GM10266 (cell line): Measurements from ENCODE around the gene ANOS1.

Experiments used
- DNase-seq: peaks from one replicate; pipeline ENCODE4 v3.0.0; 2012; ENCODE audit errors: extremely low spot score
- CTCF ChIP-seq: IDR thresholded peaks from 2 replicates; pipeline ENCODE4 v1.5.1; 2012; ENCODE audit warnings: mild to moderate bottlenecking, low read depth; ENCODE audit not compliant: control insufficient read depth, insufficient read depth; ENCODE audit errors: missing control alignments

Gene ANOS1

GRCh38 chrX:8679550-8679949 is 52.4 kb downstream of the ANOS1 start:
- DNase-seq, result no peak
- no peak for TF ChIP-seq CTCF

DNA sequence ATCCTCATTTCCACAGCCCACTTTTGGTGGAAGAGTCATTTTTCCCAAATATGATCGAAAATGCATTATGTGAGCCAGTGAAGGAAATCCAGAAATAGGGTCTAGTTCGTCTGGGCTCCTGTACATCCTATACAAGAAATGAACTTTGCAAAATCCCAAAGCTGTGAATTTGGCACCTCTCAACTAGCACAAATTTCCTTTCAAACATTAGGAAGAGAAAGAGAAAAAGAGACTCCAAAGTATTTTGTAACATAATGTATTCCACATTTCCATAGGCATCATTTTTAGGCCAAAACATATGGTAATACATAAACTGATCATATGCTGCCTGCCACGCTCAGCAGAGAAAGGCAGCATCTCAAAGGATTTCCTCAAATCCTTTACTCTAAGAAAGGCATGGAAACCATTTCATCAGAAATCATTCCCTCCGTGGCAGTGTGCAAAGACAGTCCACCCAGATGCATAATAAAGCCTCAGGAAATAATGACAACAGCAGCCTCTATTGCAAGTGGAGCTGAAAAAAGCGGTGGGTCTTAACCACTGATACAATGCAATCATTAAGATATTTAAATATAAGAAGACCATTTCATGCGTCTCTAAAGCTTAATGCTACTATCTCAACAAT is 56.8 kb downstream of the ANOS1 start:
- DNase-seq, result no peak
- no peak for TF ChIP-seq CTCF

- DNase-seq, result no peak
- TF ChIP-seq CTCF, result no peak
Measured at GRCh38 chrX:8673201-8673600, 58.7 kb downstream of the ANOS1 start.

- DNase-seq, result no peak
- no peak for TF ChIP-seq CTCF
Measured at GRCh38 chrX:8672176-8672575, 59.8 kb downstream of the ANOS1 start.

DNA sequence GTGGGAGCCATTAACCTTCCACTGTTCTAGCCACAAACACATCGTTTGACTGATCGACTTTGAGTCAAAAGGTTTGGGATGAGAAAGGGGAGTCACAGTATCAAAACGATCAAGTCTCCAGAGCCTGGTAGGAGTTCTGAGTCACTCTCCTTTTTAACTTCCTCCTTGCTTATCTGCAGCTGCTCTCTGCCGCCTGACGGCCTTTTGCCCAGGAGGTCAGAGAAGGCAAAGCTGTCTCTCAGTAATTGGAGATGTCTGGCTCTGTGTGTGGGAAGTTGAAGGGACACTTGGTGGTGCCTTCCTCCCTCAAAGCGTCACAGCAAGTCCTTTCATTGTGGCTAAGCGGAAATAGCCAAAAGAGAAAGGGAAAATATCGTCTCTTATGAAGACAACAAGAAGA is 63.1 kb downstream of the ANOS1 start:
- no peak for TF ChIP-seq CTCF
- no peak for DNase-seq

- TF ChIP-seq CTCF, result no peak
- DNase-seq, result no peak
Measured at GRCh38 chrX:8663325-8663724, 68.6 kb downstream of the ANOS1 start.

- TF ChIP-seq CTCF, result no peak
- no peak for DNase-seq
Measured at GRCh38 chrX:8657883-8658282, 74.1 kb downstream of the ANOS1 start.
